Body of pancreas (tissue), 4 donors: ENCODE data around the gene DNAJB13. TPM values are rescaled to one million over a fixed set of nuclear protein-coding genes. Genes with fewer than 3 reads are reported as not detected.
A peak's percentile ranks its signal among the peaks of the same experiment; 100 is the strongest.

Experiments used
- ATAC-seq: fragments of 150-250 bp; one replicate; pipeline ENCODE4 v1.9.1; 2016
- DNase-seq, 4 donors: peaks; one replicate each; pipeline ENCODE4 v3.0.0-alpha.2; 2019
- H3K27ac ChIP-seq, 4 donors: fragments of 200-600 bp; sonication (generic); 1 replicate in 3 of 4; 2 replicates in 1 of 4; pipeline versions ENCODE4 v1.5.1 to v1.6.1; 2016 to 2019; ENCODE audit warnings: mild to moderate bottlenecking in 1 of 4, mixed read lengths in 1 of 4, moderate library complexity in 1 of 4
- H3K27me3 ChIP-seq, 2 donors: fragments of 200-600 bp; sonication (generic); one replicate each; pipeline ENCODE4 v1.6.0; 2016; ENCODE audit warnings: mild to moderate bottlenecking in 1 of 2
- H3K36me3 ChIP-seq, 2 donors: fragments of 200-600 bp; sonication (generic); replicated peaks in 1 of 2; 2 replicates each; pipeline ENCODE4 v1.5.1; 2016; ENCODE audit warnings: low read depth in 2 of 2; ENCODE audit not compliant: insufficient read depth in 1 of 2
- H3K4me1 ChIP-seq: fragments of 200-600 bp; sonication (generic); one replicate; pipeline ENCODE4 v1.6.0; 2016
- H3K4me3 ChIP-seq, 2 donors: fragments of 200-600 bp; sonication (generic); 1 replicate in 1 of 2; 2 replicates in 1 of 2; pipeline ENCODE4 v1.5.1; 2016 to 2019
- H3K9me3 ChIP-seq, 3 donors: fragments of 200-600 bp; sonication (generic); 1 replicate in 2 of 3; 2 replicates in 1 of 3; pipeline ENCODE4 v1.5.1; 2016
- POLR2A ChIP-seq, 3 donors: fragments of 450-650 bp; IDR thresholded peaks; one replicate each; pipeline ENCODE4 v1.6.1; 2016; ENCODE audit warnings: antibody characterized with exemption in 3 of 3, mild to moderate bottlenecking in 2 of 3
- WGBS, 2 donors: methylation state at CpG; one replicate each; pipeline ENCODE4 v1.1.5; 2017; 5-methylcytosine and 5-hydroxymethylcytosine counted together
- intact Hi-C: fragments of 100-400 bp; cut with DNase I; formaldehyde crosslinking; loops from one replicate; pipeline ENCODE4 v1.15.1; 2023
- total RNA-seq, 2 donors: library from RNA; depleted of rRNA; stranded (reverse); fragments of >200 nt; gene quantifications; one replicate each; pipeline ENCODE4 v1.1.0, GENCODE V29; 2016
- TF ChIP-seq, protein P1 (sequence below), 7 experiments: fragments of 450-650 bp in 4 of 7; fragments of 200-600 bp in 3 of 7; sonication (generic) in 3 of 7; IDR thresholded peaks; one replicate each; pipeline ENCODE4 v1.5.1; 2016 to 2019; ENCODE audit warnings: antibody characterized with exemption in 7 of 7

Gene DNAJB13
- total RNA-seq, 2 donors from 2014 or later, result 0.78 TPM; not detected in 1

DNA sequence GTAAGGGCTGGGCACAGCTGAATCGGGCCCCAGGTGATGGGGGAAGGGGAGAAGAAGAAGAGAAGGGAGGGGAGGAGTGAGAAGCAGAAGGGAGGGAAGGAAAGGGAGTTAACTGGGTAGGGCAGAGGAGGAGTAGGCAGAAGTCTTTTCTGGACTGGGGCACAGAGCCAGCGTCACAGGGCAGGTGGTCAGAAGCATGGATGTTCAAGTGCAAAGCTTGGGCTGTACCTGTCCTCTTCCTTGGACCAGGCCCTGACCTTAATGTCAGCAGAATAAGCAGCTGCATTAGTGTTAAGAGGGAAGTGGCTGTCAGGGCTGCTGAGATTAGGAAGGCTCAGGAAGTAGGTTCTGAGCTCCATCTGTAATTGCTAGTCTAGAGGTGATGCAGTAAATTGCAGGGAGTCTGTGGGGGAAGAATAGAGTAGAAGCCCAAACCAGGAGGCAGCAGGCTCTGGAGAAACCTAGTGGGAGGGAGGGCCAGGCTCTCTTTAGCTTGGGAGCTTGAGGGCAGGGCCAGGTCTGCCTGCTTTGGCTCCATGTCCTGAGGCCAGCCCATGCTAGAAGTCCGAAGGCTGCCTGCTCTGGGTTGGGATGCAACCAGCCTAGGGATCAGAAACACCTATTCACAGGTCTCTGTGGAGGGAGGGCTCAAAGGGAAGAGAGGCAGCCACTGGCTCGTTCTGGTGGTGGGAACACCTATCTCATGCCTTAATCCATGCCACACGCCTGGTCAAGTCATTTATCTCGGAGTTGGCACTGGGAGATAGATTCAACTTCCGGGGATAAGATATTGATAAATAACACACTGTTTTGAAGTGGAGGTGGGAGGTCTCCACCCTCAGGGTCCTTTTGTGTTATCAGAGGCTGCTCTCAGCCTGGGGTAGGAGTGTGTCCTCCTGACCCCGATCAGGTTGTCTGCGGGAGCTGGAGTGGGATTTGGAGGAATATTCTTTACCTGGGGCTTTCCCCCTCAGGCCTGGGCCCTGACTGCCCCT, 59.8 kb downstream of the DNAJB13 start:
- H3K27me3 ChIP-seq, result no peaks in the 10 kb centered on the region

DNA sequence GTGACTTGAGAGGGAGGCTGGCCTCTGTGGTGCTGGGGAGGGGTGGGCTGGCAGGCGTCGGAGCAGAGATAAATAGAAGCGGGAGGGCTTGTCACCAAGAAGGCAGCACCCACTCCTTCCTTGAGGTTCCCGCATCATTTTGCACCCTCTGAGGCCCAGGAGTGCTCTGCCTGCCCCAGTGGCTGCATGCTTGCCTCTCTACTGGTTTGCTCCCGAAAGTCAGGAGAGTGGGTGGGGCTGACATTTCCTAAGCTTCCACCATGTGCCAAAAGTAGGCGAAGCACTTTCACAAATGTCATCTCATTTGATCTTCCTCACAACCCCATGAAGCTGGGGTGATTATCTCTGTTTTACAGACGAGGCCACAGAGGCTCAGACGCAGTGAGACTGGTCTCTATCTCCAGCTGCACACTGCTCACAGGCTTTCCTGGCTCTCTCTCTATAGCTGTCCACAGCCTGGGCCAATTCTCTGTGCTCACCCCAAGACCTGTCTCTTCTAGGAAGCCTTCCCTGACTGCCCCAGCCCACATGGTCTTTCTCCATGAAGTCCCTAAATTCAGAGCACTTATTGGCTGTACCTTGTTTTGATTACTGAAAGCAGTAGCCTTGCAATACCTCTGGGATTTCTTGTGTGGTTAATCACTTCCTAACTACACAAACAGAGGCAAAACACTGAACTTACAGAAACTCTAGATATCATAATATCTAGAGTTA, 60.7 kb downstream of the DNAJB13 start:
- no peaks in the 10 kb centered on the region for H3K36me3 ChIP-seq
- no peaks in the 10 kb centered on the region for H3K4me1 ChIP-seq
- no peak for TF ChIP-seq POLR2A (IDR thresholded peaks at IDR 0.05)
- TF ChIP-seq, protein P1, sequence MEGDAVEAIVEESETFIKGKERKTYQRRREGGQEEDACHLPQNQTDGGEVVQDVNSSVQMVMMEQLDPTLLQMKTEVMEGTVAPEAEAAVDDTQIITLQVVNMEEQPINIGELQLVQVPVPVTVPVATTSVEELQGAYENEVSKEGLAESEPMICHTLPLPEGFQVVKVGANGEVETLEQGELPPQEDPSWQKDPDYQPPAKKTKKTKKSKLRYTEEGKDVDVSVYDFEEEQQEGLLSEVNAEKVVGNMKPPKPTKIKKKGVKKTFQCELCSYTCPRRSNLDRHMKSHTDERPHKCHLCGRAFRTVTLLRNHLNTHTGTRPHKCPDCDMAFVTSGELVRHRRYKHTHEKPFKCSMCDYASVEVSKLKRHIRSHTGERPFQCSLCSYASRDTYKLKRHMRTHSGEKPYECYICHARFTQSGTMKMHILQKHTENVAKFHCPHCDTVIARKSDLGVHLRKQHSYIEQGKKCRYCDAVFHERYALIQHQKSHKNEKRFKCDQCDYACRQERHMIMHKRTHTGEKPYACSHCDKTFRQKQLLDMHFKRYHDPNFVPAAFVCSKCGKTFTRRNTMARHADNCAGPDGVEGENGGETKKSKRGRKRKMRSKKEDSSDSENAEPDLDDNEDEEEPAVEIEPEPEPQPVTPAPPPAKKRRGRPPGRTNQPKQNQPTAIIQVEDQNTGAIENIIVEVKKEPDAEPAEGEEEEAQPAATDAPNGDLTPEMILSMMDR (IDR thresholded peaks at IDR 0.05), result no peak
- DNase-seq, result no peak
- intact Hi-C loops, result no loop called here
- H3K9me3 ChIP-seq, result no peaks in the 10 kb centered on the region
- no peak overlapping the region for H3K4me3 ChIP-seq
- WGBS, 2 donors, result 85 to 93% methylated on average over 5 to 8 of the region's 8 CpGs
- no peak overlapping the region for H3K27ac ChIP-seq
- no peaks in the 10 kb centered on the region for H3K27me3 ChIP-seq
- ATAC-seq, result no peak

More for the DNA sequence above, 59.8 kb downstream of the DNAJB13 start:
- TF ChIP-seq, protein P1 (IDR thresholded peaks at IDR 0.05), result no peak
- no peak for TF ChIP-seq POLR2A (IDR thresholded peaks at IDR 0.05)
- no peak overlapping the region for H3K27ac ChIP-seq
- no peaks in the 10 kb centered on the region for H3K4me1 ChIP-seq
- H3K9me3 ChIP-seq, result no peaks in the 10 kb centered on the region
- no peaks in the 10 kb centered on the region for H3K36me3 ChIP-seq
- no peak for ATAC-seq
- no peak overlapping the region for H3K4me3 ChIP-seq
- no peak for DNase-seq
- intact Hi-C loops, result no loop called here
- 81 to 85% methylated on average over 9 of the region's 9 CpGs for WGBS, 2 donors

DNA sequence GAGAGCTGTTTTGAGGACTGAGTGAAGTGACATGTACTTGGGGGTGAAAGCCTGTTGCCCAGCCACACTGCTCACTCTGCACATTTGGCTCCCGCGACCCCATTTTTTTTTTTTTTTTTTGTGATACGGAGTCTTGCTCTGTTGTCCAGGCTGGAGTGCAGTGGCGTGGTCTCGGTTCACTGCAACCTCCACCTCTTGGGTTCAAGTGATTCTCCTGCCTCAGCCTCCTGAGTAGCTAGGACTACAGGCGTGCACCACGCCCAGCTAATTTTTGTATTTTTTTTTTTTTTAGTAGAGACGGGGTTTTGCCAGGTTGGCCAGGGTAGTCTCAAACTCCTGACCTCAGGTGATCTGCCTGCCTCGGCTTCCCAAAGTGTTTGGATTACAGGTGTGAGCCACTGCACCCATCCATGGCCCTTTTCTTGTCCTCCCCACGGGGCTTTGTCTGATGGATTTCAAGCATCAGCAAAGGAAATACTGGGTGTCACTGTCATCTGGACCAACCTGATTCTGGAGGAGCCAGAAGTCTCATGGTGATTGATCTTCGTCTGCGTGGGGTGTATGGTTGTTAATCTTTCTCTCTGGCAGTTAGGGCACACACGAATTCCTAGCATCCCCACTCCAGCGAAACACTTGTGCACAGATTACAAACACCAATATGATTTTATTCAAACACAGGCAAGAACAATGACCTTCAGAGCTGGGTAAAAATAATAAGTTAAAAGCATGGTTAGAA, 61.4 kb downstream of the DNAJB13 start:
- DNase-seq (no peak), ATAC-seq (no peak)
- Histone ChIP-seq H3K27ac (no peak overlapping the region), H3K27me3 (no peaks in the 10 kb centered on the region), H3K4me3 (no peak overlapping the region), H3K36me3 (no peaks in the 10 kb centered on the region), H3K9me3 (no peaks in the 10 kb centered on the region), H3K4me1 (no peaks in the 10 kb centered on the region)
- intact Hi-C loops, result no loop called here
- no peak for TF ChIP-seq POLR2A (IDR thresholded peaks at IDR 0.05)
- 87% methylated on average over 14 of the region's 14 CpGs for WGBS, 2 donors

DNA sequence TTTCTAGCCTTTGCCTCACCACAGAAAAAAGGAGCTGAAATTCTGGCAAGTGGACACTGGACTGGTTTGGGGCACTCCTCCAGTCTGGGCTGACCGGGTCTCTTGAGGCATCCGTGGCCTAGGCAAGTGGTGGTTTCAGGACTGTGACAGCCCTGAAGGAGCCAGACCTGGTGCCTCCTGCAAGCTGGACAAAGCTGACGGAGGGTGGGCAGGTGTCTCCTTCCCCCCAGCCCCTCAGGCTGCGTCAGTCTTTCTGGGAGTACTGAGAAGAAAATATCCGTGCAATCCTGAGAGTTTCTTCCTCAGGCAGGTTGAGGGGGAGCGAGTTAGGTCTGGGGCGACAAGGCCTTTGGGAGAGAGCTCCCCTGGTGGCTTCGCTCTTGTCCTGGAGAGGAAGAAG, 62.3 kb downstream of the DNAJB13 start:
- Histone ChIP-seq H3K27ac (no peak overlapping the region), H3K36me3 (no peaks in the 10 kb centered on the region), H3K4me3 (no peak overlapping the region), H3K9me3 (no peaks in the 10 kb centered on the region), H3K27me3 (no peaks in the 10 kb centered on the region), H3K4me1 (peaks cover 8% of the 10 kb centered on the region)
- ATAC-seq (no peak), DNase-seq (no peak)
- TF ChIP-seq, protein P1 (IDR thresholded peaks at IDR 0.05), result no peak
- no peak for TF ChIP-seq POLR2A (IDR thresholded peaks at IDR 0.05)
- WGBS, 2 donors, result 91 to 96% methylated on average over 6 to 8 of the region's 8 CpGs
- intact Hi-C loops, result no loop called here

- Histone ChIP-seq H3K27ac (no peak overlapping the region), H3K4me3 (no peak overlapping the region), H3K4me1 (peaks cover 26% of the 10 kb centered on the region), H3K9me3 (no peaks in the 10 kb centered on the region), H3K36me3 (no peaks in the 10 kb centered on the region), H3K27me3 (no peaks in the 10 kb centered on the region)
- WGBS, 2 donors, result 80 to 95% methylated on average over 1 to 2 of the region's 2 CpGs
- ATAC-seq (no peak), DNase-seq (peak in 1 of 4 donors; percentile 31)
- intact Hi-C loops, result no loop called here
- no peak for TF ChIP-seq POLR2A (IDR thresholded peaks at IDR 0.05)
- TF ChIP-seq, protein P1 (IDR thresholded peaks at IDR 0.05), result no peak
These were observed 64.1 kb downstream of the DNAJB13 start for GRCh38 chr11:74014880-74015279.
